OCI-LY3 (cell line): Measurements from ENCODE around the gene TMEM125.

Experiments used
- H2AFZ ChIP-seq: fragments of 200-600, 300-600 bp; shearing (Covaris generic); 2 replicates; pipeline ENCODE4 v1.6.0; 2014; ENCODE audit warnings: antibody characterized with exemption, low read depth, low read length
- H3K27ac ChIP-seq: fragments of 200-600, 300-600 bp; sonication (generic); 2 replicates; pipeline ENCODE4 v1.5.1; 2014; ENCODE audit warnings: mild to moderate bottlenecking, low read length, moderate library complexity, mixed read lengths
- H3K27me3 ChIP-seq: fragments of 200-600, 300-600 bp; sonication (generic); 2 replicates; pipeline ENCODE4 v1.6.1; 2014; ENCODE audit warnings: low read depth, low read length, mixed read lengths
- H3K36me3 ChIP-seq: fragments of 200-600, 300-600 bp; sonication (generic); replicated peaks from 2 replicates; pipeline ENCODE3; 2014; ENCODE audit warnings: low read depth, low read length, mixed read lengths
- H3K4me1 ChIP-seq: fragments of 300-600, 200-600 bp; sonication (generic); 2 replicates; pipeline ENCODE4 v1.6.1; 2014; ENCODE audit warnings: low read length, mixed read lengths
- H3K4me2 ChIP-seq: fragments of 200-600, 300-600 bp; sonication (generic); 2 replicates; pipeline ENCODE4 v1.6.1; 2014; ENCODE audit warnings: low read length, mixed read lengths
- H3K4me3 ChIP-seq: fragments of 300-600, 200-600 bp; sonication (generic); 2 replicates; pipeline ENCODE4 v1.5.1; 2014; ENCODE audit warnings: antibody characterized with exemption, mild to moderate bottlenecking, low read length, moderate library complexity
- H3K79me2 ChIP-seq: fragments of 300-600, 200-600 bp; shearing (Covaris generic); 2 replicates; pipeline ENCODE4 v1.6.1; 2014; ENCODE audit warnings: mild to moderate bottlenecking, low read length, mixed read lengths
- H3K9ac ChIP-seq: fragments of 300-600, 200-600 bp; shearing (Covaris generic); 2 replicates; pipeline ENCODE4 v1.6.0; 2014; ENCODE audit warnings: mild to moderate bottlenecking, low read length, moderate library complexity
- H3K9me3 ChIP-seq: fragments of 200-600, 300-600 bp; shearing (Covaris generic); 2 replicates; pipeline ENCODE4 v1.6.1; 2014; ENCODE audit warnings: low read length, mixed read lengths; ENCODE audit not compliant: insufficient read depth
- H4K20me1 ChIP-seq: fragments of 200-600, 300-600 bp; sonication (generic); 2 replicates; pipeline ENCODE4 v1.6.1; 2016; ENCODE audit warnings: low read length, mixed read lengths; ENCODE audit not compliant: insufficient read depth
- CTCF ChIP-seq: fragments of 200-600, 300-600 bp; sonication (generic); IDR thresholded peaks from 2 replicates; pipeline ENCODE4 v1.5.1; 2014; ENCODE audit warnings: antibody characterized with exemption, low read length, low read depth
- EZH2phosphoT487 ChIP-seq: fragments of 200-600 bp; shearing (Covaris generic); IDR thresholded peaks from 2 replicates; pipeline ENCODE4 v1.6.1; 2018; ENCODE audit warnings: antibody characterized with exemption, mixed run types, low read depth

The TMEM125 gene

GRCh38 chr1:43318831-43319230 is 49.0 kb downstream of the TMEM125 start:
- H3K27ac ChIP-seq: no peak overlapping the region

GRCh38 chr1:43319288-43319687 is 49.5 kb downstream of the TMEM125 start:
- Histone ChIP-seq H3K4me3 (no peak overlapping the region), H2AFZ (no peak overlapping the region), H3K4me1 (no peaks in the 10 kb centered on the region), H3K36me3 (no peaks in the 10 kb centered on the region), H3K9me3 (no peaks in the 10 kb centered on the region), H4K20me1 (no peaks in the 10 kb centered on the region), H3K27ac (no peak overlapping the region), H3K27me3 (no peaks in the 10 kb centered on the region), H3K79me2 (no peaks in the 10 kb centered on the region), H3K4me2 (no peak overlapping the region), H3K9ac (no peak overlapping the region)
- TF ChIP-seq CTCF (no peak), EZH2phosphoT487 (no peak)

More at GRCh38 chr1:43318831-43319230, 49.0 kb downstream of the TMEM125 start:
- no peaks in the 10 kb centered on the region for H3K79me2 ChIP-seq
- no peaks in the 10 kb centered on the region for H3K36me3 ChIP-seq
- no peaks in the 10 kb centered on the region for H3K27me3 ChIP-seq
- no peaks in the 10 kb centered on the region for H3K9me3 ChIP-seq
- H2AFZ ChIP-seq: no peak overlapping the region
- no peaks in the 10 kb centered on the region for H4K20me1 ChIP-seq
- H3K9ac ChIP-seq: no peak overlapping the region
- TF ChIP-seq CTCF: no peak
- no peak for TF ChIP-seq EZH2phosphoT487
- H3K4me2 ChIP-seq: no peak overlapping the region
- no peak overlapping the region for H3K4me3 ChIP-seq
- no peaks in the 10 kb centered on the region for H3K4me1 ChIP-seq

- Histone ChIP-seq H3K79me2 (no peaks in the 10 kb centered on the region), H3K9ac (no peak overlapping the region), H3K36me3 (no peaks in the 10 kb centered on the region), H3K4me2 (no peak overlapping the region), H3K27me3 (no peaks in the 10 kb centered on the region), H4K20me1 (no peaks in the 10 kb centered on the region), H3K27ac (no peak overlapping the region), H2AFZ (no peak overlapping the region), H3K4me1 (no peaks in the 10 kb centered on the region), H3K4me3 (no peak overlapping the region), H3K9me3 (no peaks in the 10 kb centered on the region)
- TF ChIP-seq CTCF (no peak), EZH2phosphoT487 (no peak)
Observed at GRCh38 chr1:43319766-43320165, 50.0 kb downstream of the TMEM125 start.

- Histone ChIP-seq H3K36me3 (no peaks in the 10 kb centered on the region), H4K20me1 (no peaks in the 10 kb centered on the region), H3K4me1 (no peaks in the 10 kb centered on the region), H3K27me3 (no peaks in the 10 kb centered on the region), H3K79me2 (no peaks in the 10 kb centered on the region), H3K9ac (no peak overlapping the region), H3K4me2 (no peak overlapping the region), H3K27ac (no peak overlapping the region), H3K9me3 (0 out of 2 replicates have a peak, but pooled peaks cover 3% of the 10 kb centered on the region), H3K4me3 (no peak overlapping the region), H2AFZ (no peak overlapping the region)
- TF ChIP-seq EZH2phosphoT487 (no peak), CTCF (no peak)
Observed at GRCh38 chr1:43321331-43321891, 51.6 kb downstream of the TMEM125 start.
